Amniotic epithelial cell (primary cell): ENCODE data around the gene SMIM13.

Experiments used
- DNase-seq: peaks from one replicate; pipeline ENCODE4 v3.0.0-alpha.2; 2010; ENCODE audit warnings: low read depth

The SMIM13 gene

GRCh38 chr6:11153447-11153846 lies 59.8 kb downstream of the SMIM13 start:
- DNase-seq = no peak

- DNase-seq = no peak
These were observed 62.0 kb downstream of the SMIM13 start for GRCh38 chr6:11155589-11155988.

- DNase-seq = no peak
These were observed 66.6 kb downstream of the SMIM13 start for GRCh38 chr6:11160199-11160598.

- DNase-seq = no peak
These were observed 67.7 kb downstream of the SMIM13 start for GRCh38 chr6:11161031-11161956.

- DNase-seq = no peak
These were observed 68.6 kb downstream of the SMIM13 start for GRCh38 chr6:11162262-11162661.

GRCh38 chr6:11163932-11164331 lies 70.3 kb downstream of the SMIM13 start:
- no peak for DNase-seq

- DNase-seq = no peak
These were observed 71.3 kb downstream of the SMIM13 start for GRCh38 chr6:11164717-11165646.

GRCh38 chr6:11166948-11167347 lies 73.3 kb downstream of the SMIM13 start:
- no peak for DNase-seq

GRCh38 chr6:11168091-11168635 lies 74.5 kb downstream of the SMIM13 start:
- DNase-seq = no peak

- DNase-seq = no peak
These were observed 78.3 kb downstream of the SMIM13 start for GRCh38 chr6:11171952-11172351.

GRCh38 chr6:11172501-11173327 lies 79.1 kb downstream of the SMIM13 start:
- peak; percentile 26 for DNase-seq

- no peak for DNase-seq
These were observed 80.6 kb downstream of the SMIM13 start for GRCh38 chr6:11174242-11174611.

- no peak for DNase-seq
These were observed 83.6 kb downstream of the SMIM13 start for GRCh38 chr6:11177271-11177670.

GRCh38 chr6:11179088-11179418 lies 85.4 kb downstream of the SMIM13 start:
- no peak for DNase-seq

GRCh38 chr6:11179419-11180202 lies 86.0 kb downstream of the SMIM13 start:
- DNase-seq = peak; percentile 26

- no peak for DNase-seq
These were observed 88.0 kb downstream of the SMIM13 start for GRCh38 chr6:11181478-11182136.

GRCh38 chr6:11183761-11184362 lies 90.2 kb downstream of the SMIM13 start:
- DNase-seq = no peak

- peak; percentile 17 for DNase-seq
These were observed 91.7 kb downstream of the SMIM13 start for GRCh38 chr6:11185204-11185842.

GRCh38 chr6:11187301-11187700 lies 93.7 kb downstream of the SMIM13 start:
- DNase-seq = no peak
